Gastrocnemius medialis (tissue), 4 donors: ENCODE results near the gene TTC3. TPM values are rescaled to one million over a fixed set of nuclear protein-coding genes. Genes with fewer than 3 reads are reported as not detected.
"Not testable (repeated sequence)": the region's sequence is repeated elsewhere in the genome, so short reads cannot be mapped to it uniquely, and the experiment has no call there.

ENCODE experiments used
- ATAC-seq, 2 donors: fragments of 150-250 bp; one replicate each; pipeline ENCODE4 v1.9.1; 2016
- DNase-seq, 2 donors: peaks; one replicate each; pipeline ENCODE4 v3.0.0-alpha.2; 2019
- H3K27ac ChIP-seq, 4 donors: fragments of 200-600 bp; sonication (generic); 1 replicate in 1 of 4; 2 replicates in 3 of 4; pipeline ENCODE4 v1.5.1; 2016 to 2018; ENCODE audit warnings: mild to moderate bottlenecking in 2 of 4, moderate library complexity in 1 of 4
- H3K27me3 ChIP-seq, 3 donors: fragments of 200-600 bp; sonication (generic) in 2 of 3; 1 replicate in 1 of 3; 2 replicates in 2 of 3; pipeline versions ENCODE4 v1.5.1 to v1.6.0; 2016 to 2019; ENCODE audit warnings: mild to moderate bottlenecking in 1 of 3, moderate library complexity in 1 of 3
- H3K36me3 ChIP-seq, 2 donors: fragments of 200-600 bp; sonication (generic) in 1 of 2; one replicate each; pipeline ENCODE4 v1.5.1; 2017 to 2018
- H3K4me1 ChIP-seq, 2 donors: fragments of 200-600 bp; sonication (generic) in 1 of 2; one replicate each; pipeline ENCODE4 v1.5.1; 2016 to 2017; ENCODE audit warnings: mild to moderate bottlenecking in 2 of 2
- H3K4me3 ChIP-seq, 4 donors: fragments of 200-600 bp; sonication (generic) in 3 of 4; 1 replicate in 1 of 4; 2 replicates in 3 of 4; pipeline ENCODE4 v1.5.1; 2016 to 2019; ENCODE audit warnings: mild to moderate bottlenecking in 2 of 4
- H3K9me3 ChIP-seq, 3 donors: fragments of 200-600 bp; sonication (generic) in 2 of 3; 1 replicate in 1 of 3; 2 replicates in 2 of 3; pipeline ENCODE4 v1.5.1; 2016 to 2019
- POLR2A ChIP-seq, 2 donors: fragments of 450-650 bp; IDR thresholded peaks; one replicate each; pipeline ENCODE4 v1.6.1; 2017; ENCODE audit warnings: antibody characterized with exemption in 2 of 2, mild to moderate bottlenecking in 2 of 2, moderate library complexity in 2 of 2
- in situ Hi-C, 4 donors: fragments of 200-750 bp; cut with MboI; loops; one replicate each; pipeline versions ENCODE4 v1.15.0 to v1.8.0; 2017; ENCODE audit warnings: low sequenced_read_pairs in 4 of 4
- intact Hi-C: fragments of 100-400 bp; cut with DNase I; formaldehyde crosslinking; loops from one replicate; pipeline ENCODE4 v1.15.1; 2023; ENCODE audit warnings: low total_unique reads
- total RNA-seq, 4 donors: library from RNA; depleted of rRNA; stranded (reverse); fragments of >200 nt; gene quantifications; one replicate each; pipeline versions ENCODE4 v1.1.0 to v1.2.3, GENCODE V29; 2016
- TF ChIP-seq, protein P1 (sequence below), 5 experiments: fragments of 450-650 bp in 3 of 5; fragments of 200-600 bp in 2 of 5; sonication (generic) in 2 of 5; IDR thresholded peaks in 4 of 5; conservative IDR thresholded peaks in 1 of 5; 1 replicate in 4 of 5; 2 replicates in 1 of 5; pipeline ENCODE4 v1.5.1; 2016 to 2019; ENCODE audit warnings: antibody characterized with exemption in 5 of 5, mild to moderate bottlenecking in 3 of 5, moderate library complexity in 3 of 5

The TTC3 gene
- total RNA-seq, 4 donors from 2014 or later, result 39.5 to 71.6 (median 44.1) TPM

- intact Hi-C loops (no loop called here), in situ Hi-C loops (no loop called here)
- DNase-seq (no peak), ATAC-seq (no peak)
- H3K36me3 ChIP-seq, result peaks cover 3 to 80% of the 10 kb centered on the region in 2 donors
- TF ChIP-seq, protein P1, sequence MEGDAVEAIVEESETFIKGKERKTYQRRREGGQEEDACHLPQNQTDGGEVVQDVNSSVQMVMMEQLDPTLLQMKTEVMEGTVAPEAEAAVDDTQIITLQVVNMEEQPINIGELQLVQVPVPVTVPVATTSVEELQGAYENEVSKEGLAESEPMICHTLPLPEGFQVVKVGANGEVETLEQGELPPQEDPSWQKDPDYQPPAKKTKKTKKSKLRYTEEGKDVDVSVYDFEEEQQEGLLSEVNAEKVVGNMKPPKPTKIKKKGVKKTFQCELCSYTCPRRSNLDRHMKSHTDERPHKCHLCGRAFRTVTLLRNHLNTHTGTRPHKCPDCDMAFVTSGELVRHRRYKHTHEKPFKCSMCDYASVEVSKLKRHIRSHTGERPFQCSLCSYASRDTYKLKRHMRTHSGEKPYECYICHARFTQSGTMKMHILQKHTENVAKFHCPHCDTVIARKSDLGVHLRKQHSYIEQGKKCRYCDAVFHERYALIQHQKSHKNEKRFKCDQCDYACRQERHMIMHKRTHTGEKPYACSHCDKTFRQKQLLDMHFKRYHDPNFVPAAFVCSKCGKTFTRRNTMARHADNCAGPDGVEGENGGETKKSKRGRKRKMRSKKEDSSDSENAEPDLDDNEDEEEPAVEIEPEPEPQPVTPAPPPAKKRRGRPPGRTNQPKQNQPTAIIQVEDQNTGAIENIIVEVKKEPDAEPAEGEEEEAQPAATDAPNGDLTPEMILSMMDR (IDR thresholded peaks at IDR 0.05 in 4 of 5, conservative IDR thresholded peaks at IDR 0.05 in 1 of 5), result no peak
- TF ChIP-seq POLR2A (IDR thresholded peaks at IDR 0.05), result no peak
- H3K27ac ChIP-seq, result no peak overlapping the region
- no peaks in the 10 kb centered on the region for H3K27me3 ChIP-seq
- no peak overlapping the region for H3K4me3 ChIP-seq
- H3K4me1 ChIP-seq, result no peaks in the 10 kb centered on the region
- H3K9me3 ChIP-seq, result no peaks in the 10 kb centered on the region
Measured at GRCh38 chr21:37136744-37137143, 63.7 kb downstream of the TTC3 start.

DNA sequence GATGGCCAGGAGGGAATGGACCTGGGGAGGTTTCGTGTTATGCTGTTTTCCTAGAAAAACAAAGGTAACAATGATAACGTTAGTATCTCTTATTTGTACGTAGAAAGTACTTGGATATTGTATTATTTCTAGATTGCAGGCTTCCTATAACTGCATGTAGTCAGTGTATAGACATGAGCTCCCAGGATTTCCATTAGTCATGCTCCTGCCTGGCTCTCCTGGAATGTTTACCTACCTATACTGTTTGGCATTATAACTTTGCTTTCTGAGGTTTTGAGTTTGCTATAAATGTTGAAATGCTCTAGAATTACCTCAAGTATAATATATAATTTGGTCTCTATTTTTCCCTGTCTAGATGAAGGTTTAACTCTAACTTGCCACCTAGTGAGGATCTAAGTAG, 66.1 kb downstream of the TTC3 start:
- Histone ChIP-seq H3K9me3 (no peaks in the 10 kb centered on the region), H3K4me1 (no peaks in the 10 kb centered on the region), H3K36me3 (peaks cover 3 to 62% of the 10 kb centered on the region in 2 donors), H3K27me3 (no peaks in the 10 kb centered on the region), H3K27ac (no peak overlapping the region), H3K4me3 (no peak overlapping the region)
- ATAC-seq (no peak), DNase-seq (no peak)
- in situ Hi-C loops, result no loop called here
- intact Hi-C loops, result no loop called here
- no peak for TF ChIP-seq POLR2A (IDR thresholded peaks at IDR 0.05)

DNA sequence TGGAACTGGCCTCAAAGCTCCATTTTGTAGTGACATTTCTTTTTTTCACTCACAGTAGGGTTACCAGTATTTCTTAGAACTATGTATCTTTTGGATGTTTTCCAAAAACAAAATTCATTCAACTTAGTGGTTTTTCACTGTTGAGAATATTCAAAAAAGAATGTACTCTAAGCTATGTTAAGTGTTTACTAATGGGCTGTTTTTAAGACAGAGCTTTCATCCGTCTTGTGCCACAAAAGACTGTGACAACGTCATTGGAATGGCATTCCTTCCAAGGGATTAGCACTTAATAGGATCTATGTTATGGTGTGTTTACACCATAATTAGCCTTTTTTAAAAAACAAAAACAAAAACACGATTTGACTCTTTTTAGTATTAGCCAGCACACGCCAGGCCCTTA, 66.8 kb downstream of the TTC3 start:
- Histone ChIP-seq H3K9me3 (no peaks in the 10 kb centered on the region), H3K36me3 (peaks cover 3 to 63% of the 10 kb centered on the region in 2 donors), H3K27me3 (no peaks in the 10 kb centered on the region), H3K27ac (no peak overlapping the region), H3K4me3 (no peak overlapping the region), H3K4me1 (no peaks in the 10 kb centered on the region)
- DNase-seq (no peak), ATAC-seq (no peak)
- intact Hi-C loops (no loop called here), in situ Hi-C loops (no loop called here)
- no peak for TF ChIP-seq POLR2A (IDR thresholded peaks at IDR 0.05)
- TF ChIP-seq, protein P1 (IDR thresholded peaks at IDR 0.05 in 4 of 5, conservative IDR thresholded peaks at IDR 0.05 in 1 of 5), result no peak

DNA sequence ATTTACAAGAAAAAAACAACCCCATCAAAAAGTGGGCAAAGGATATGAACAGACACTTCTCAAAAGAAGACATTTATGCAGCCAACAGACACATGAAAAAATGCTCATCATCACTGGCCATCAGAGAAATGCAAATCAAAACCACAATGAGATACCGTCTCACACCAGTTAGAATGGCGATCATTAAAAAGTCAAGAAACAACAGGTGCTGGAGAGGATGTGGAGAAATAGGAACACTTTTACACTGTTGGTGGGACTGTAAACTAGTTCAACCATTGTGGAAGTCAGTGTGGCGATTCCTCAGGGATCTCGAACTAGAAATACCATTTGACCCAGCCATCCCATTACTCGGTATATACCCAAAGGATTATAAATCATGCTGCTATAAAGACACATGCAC, 70.3 kb downstream of the TTC3 start:
- H3K4me3 ChIP-seq, intact Hi-C loops, H3K9me3 ChIP-seq, ATAC-seq, in situ Hi-C loops, H3K27ac ChIP-seq, DNase-seq, H3K27me3 ChIP-seq, H3K4me1 ChIP-seq: not testable (repeated sequence)
- H3K36me3 ChIP-seq, result peaks cover 0 to 50% of the 10 kb centered on the region in 2 donors

DNA sequence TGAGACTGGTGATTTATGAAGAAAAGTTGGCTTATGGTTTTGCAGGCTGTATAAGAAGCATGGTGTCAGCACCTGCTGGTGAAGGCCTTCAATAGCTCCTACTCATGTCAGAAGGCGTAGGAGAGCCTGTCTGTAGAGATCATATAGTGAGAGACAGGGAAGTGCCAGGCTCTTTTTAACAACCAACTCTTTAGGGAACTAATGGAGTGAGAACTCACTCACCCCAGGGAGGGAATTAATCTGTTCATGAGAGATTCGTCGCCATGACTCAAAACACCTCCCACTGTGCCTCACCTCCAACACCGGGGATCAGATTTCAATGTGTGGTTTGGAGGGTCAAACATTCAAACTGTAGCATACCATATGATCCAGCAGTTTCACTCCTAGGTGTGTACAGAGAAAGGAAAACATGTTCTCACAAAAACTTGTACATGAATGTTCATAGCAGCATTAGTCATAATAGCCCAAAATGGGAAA, 72.6 kb downstream of the TTC3 start:
- DNase-seq (no peak), ATAC-seq (no peak)
- Histone ChIP-seq H3K9me3 (no peaks in the 10 kb centered on the region), H3K27ac (no peak overlapping the region), H3K27me3 (no peaks in the 10 kb centered on the region), H3K36me3 (peaks cover 0 to 38% of the 10 kb centered on the region in 2 donors), H3K4me1 (no peaks in the 10 kb centered on the region), H3K4me3 (no peak overlapping the region)
- intact Hi-C loops, result no loop called here
- in situ Hi-C loops, result no loop called here
- TF ChIP-seq, protein P1 (IDR thresholded peaks at IDR 0.05 in 4 of 5, conservative IDR thresholded peaks at IDR 0.05 in 1 of 5), result no peak
